ENCODE data around the gene PPL.

PPL gene

GRCh38 chr16:4913130-4913773 is 23.7 kb downstream of the PPL start:
- no peak for DNase-seq (ENCODE audit: low spot score)
- TF ChIP-seq CTCF (conservative IDR thresholded peaks at IDR 0.05; ENCODE audit: low read depth): no peak
- POLR2A ChIA-PET (ENCODE audit: low non-redundant PET): no interaction called here
- peak overlapping the region; percentile 72 for H3K27ac ChIP-seq
- CTCF ChIA-PET: no interaction called here

- CTCF ChIA-PET: interaction anchor here (0.6 kb wide), 1 partner anchor 21 kb away, joined by 3 read pairs; no protein-coding TSS in a partner anchor
- POLR2A ChIA-PET (ENCODE audit: low non-redundant PET): no interaction called here
- peak overlapping the region; percentile 48 for H3K27ac ChIP-seq
- peak; percentile 23 for DNase-seq (ENCODE audit: low spot score)
- no peak for TF ChIP-seq CTCF (conservative IDR thresholded peaks at IDR 0.05; ENCODE audit: low read depth)
Measured at GRCh38 chr16:4911970-4912386, 25.0 kb downstream of the PPL start.

- POLR2A ChIA-PET (ENCODE audit: low non-redundant PET): no interaction called here
Measured at GRCh38 chr16:4910828-4911227, 26.1 kb downstream of the PPL start.

GRCh38 chr16:4909825-4910224 is 27.1 kb downstream of the PPL start:
- no peak for TF ChIP-seq CTCF (conservative IDR thresholded peaks at IDR 0.05; ENCODE audit: low read depth)
- CTCF ChIA-PET: no interaction called here

More at GRCh38 chr16:4910828-4911227, 26.1 kb downstream of the PPL start:
- peak overlapping the region; percentile 56 for H3K27ac ChIP-seq
- TF ChIP-seq CTCF (conservative IDR thresholded peaks at IDR 0.05; ENCODE audit: low read depth): no peak
- DNase-seq (ENCODE audit: low spot score): no peak
- CTCF ChIA-PET: no interaction called here

GRCh38 chr16:4908854-4909401 is 28.0 kb downstream of the PPL start:
- ChIA-PET CTCF (no interaction called here), POLR2A (ENCODE audit: low non-redundant PET) (no interaction called here)
- peak overlapping the region; percentile 56 for H3K27ac ChIP-seq
- TF ChIP-seq CTCF (conservative IDR thresholded peaks at IDR 0.05; ENCODE audit: low read depth): no peak
- DNase-seq (ENCODE audit: low spot score): no peak

More at GRCh38 chr16:4909825-4910224, 27.1 kb downstream of the PPL start:
- H3K27ac ChIP-seq: peak overlapping the region; percentile 56
- POLR2A ChIA-PET (ENCODE audit: low non-redundant PET): no interaction called here
- DNase-seq (ENCODE audit: low spot score): no peak

GRCh38 chr16:4904942-4905615 is 31.9 kb downstream of the PPL start:
- DNase-seq (ENCODE audit: low spot score): no peak
- no peak for TF ChIP-seq CTCF (conservative IDR thresholded peaks at IDR 0.05; ENCODE audit: low read depth)
- H3K27ac ChIP-seq: peak overlapping the region; percentile 40
- POLR2A ChIA-PET (ENCODE audit: low non-redundant PET): no interaction called here
- CTCF ChIA-PET: no interaction called here
